ENCODE data around the gene TTC28. TPM values are rescaled to one million over a fixed set of nuclear protein-coding genes. Genes with fewer than 3 reads are reported as not detected.
"Not testable (repeated sequence)": the region's sequence is repeated elsewhere in the genome, so short reads cannot be mapped to it uniquely, and the experiment has no call there.

The TTC28 gene
- total RNA-seq, 1 donor from 2014 or later: 1.3 TPM

DNA sequence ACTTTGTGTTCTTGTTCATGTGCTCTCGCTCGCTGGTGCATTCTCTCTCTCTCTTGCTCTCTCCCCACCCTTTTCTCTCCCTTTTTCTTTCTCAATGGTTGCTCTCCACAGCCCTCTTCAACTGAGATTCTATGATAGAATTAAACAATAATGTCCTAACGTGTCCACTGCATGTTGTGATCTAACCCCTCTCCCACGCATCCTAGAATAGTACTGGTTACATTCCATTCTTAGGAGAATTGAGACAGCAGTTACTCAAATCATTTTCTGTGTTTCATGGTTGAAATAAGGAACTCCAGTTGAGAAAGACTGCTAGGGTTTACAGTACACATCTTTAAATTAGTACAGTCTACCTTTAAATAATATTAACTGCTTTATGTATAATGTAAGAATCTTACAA, 442.5 kb downstream of the TTC28 start:
- Mint-ChIP-seq H3K27ac (no peak overlapping the region), H3K4me1 (no peaks in the 10 kb centered on the region), H3K9me3 (no peaks in the 10 kb centered on the region), H3K27me3 (peaks cover 13% of the 10 kb centered on the region), H3K4me3 (no peak overlapping the region), H3K36me3 (ENCODE audit: low read depth) (no peaks in the 10 kb centered on the region)
- peak; percentile 13 for DNase-seq
- intact Hi-C loops (cut with micrococcal nuclease): no loop called here

GRCh38 chr22:28232204-28232603, 447.4 kb downstream of the TTC28 start:
- H3K27ac Mint-ChIP-seq: no peak overlapping the region
- intact Hi-C loops (cut with micrococcal nuclease): no loop called here
- H3K4me3 Mint-ChIP-seq: no peak overlapping the region
- no peaks in the 10 kb centered on the region for H3K36me3 Mint-ChIP-seq (ENCODE audit: low read depth)
- peaks cover 6% of the 10 kb centered on the region for H3K27me3 Mint-ChIP-seq
- no peak for DNase-seq
- H3K9me3 Mint-ChIP-seq: no peaks in the 10 kb centered on the region
- H3K4me1 Mint-ChIP-seq: no peaks in the 10 kb centered on the region

DNA sequence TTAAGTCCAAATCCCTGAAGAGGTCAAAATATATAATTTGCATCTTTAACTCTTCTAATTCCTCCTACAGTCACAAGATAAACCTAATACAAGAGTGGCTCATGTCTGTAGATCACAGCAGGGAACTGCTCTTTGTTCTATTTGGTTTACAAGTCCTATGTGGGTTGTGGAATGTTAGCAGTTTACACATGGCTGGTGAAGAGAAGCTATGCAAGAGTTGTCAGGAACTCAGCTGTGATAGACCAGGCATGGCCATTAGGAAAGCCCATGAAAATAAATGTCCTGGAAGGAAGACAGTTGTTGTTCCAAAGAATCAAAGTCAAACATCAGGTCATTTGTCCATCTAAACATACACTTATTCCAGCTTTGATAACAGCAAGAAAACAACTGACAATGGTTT, 448.2 kb downstream of the TTC28 start:
- H3K4me1 Mint-ChIP-seq: no peaks in the 10 kb centered on the region
- no peaks in the 10 kb centered on the region for H3K36me3 Mint-ChIP-seq (ENCODE audit: low read depth)
- H3K27ac Mint-ChIP-seq: no peak overlapping the region
- H3K9me3 Mint-ChIP-seq: no peaks in the 10 kb centered on the region
- H3K4me3 Mint-ChIP-seq: no peak overlapping the region
- H3K27me3 Mint-ChIP-seq: peaks cover 6% of the 10 kb centered on the region
- intact Hi-C loops (cut with micrococcal nuclease): no loop called here
- DNase-seq: no peak

GRCh38 chr22:28230671-28231070, 449.0 kb downstream of the TTC28 start:
- no peaks in the 10 kb centered on the region for H3K4me1 Mint-ChIP-seq
- intact Hi-C loops (cut with micrococcal nuclease): no loop called here
- no peak for DNase-seq
- H3K36me3 Mint-ChIP-seq (ENCODE audit: low read depth): no peaks in the 10 kb centered on the region
- H3K27ac Mint-ChIP-seq: no peak overlapping the region
- H3K27me3 Mint-ChIP-seq: peaks cover 5% of the 10 kb centered on the region
- H3K9me3 Mint-ChIP-seq: no peaks in the 10 kb centered on the region
- H3K4me3 Mint-ChIP-seq: no peak overlapping the region

DNA sequence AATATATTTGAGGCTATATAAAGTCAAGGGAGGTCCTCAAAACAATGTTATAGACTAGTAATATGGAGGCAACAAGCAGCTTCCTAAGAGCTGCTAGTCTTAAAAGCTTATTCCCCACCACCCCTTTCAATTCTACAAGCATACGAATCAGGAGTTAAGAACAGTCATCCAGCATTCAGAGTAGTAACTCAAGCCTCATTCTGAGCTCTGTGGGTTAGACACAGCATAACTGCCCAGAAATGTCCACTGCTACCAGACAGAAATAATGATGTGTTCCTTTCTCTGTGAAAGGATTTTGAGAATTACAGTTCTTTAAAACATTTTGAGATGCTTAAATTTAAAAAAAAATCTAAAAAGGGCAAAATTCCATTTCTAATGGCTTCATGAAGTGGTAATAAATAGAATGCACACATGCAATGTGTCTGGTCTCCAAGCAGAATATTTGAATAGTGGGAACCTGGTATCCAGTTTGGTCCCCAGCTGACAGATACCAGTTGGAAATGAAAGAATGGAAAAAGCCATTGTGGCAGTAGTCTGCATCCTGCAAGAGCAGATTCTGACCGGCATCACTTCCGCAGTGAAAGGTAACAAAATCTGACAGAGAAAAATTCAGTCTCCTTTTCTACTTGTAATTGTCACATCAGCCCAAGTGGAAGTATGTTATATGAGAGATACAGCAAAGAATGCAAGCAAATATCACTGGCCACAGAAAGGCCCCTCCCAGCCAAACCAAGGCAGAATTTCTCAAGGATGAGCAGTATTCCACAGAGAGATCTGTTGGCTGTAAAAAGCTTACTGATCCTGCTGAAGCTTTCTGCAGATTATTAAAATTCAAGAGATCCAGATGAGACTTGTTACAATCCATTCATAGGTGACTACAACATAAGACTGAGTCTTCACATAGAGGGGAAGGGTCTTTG, 449.8 kb downstream of the TTC28 start:
- H3K27me3 Mint-ChIP-seq: peaks cover 6% of the 10 kb centered on the region
- no peaks in the 10 kb centered on the region for H3K4me1 Mint-ChIP-seq
- no peak overlapping the region for H3K27ac Mint-ChIP-seq
- no peaks in the 10 kb centered on the region for H3K36me3 Mint-ChIP-seq (ENCODE audit: low read depth)
- intact Hi-C loops (cut with micrococcal nuclease): no loop called here
- no peak overlapping the region for H3K4me3 Mint-ChIP-seq
- no peaks in the 10 kb centered on the region for H3K9me3 Mint-ChIP-seq
- no peak for DNase-seq

DNA sequence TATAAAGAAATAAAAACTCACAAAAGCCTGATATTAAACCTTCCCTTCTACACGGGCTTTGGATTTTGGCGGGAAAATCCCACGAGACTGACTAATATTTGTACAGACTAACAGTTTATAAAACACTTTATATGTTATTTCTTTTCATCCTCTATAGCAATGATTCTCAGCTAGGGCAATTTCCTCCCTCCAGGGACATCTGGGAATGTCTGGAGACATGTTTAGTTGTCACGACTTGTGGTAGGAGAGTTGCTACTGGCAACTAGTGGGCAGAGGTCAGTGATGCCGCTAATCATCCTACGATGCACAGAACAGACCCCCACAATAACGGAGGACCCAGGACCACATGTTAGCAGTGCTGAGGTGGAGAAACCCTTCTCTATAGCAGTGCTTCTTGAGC, 455.8 kb downstream of the TTC28 start:
- Mint-ChIP-seq H3K27me3 (peaks cover 5% of the 10 kb centered on the region), H3K4me1 (no peaks in the 10 kb centered on the region), H3K4me3 (no peak overlapping the region), H3K9me3 (no peaks in the 10 kb centered on the region), H3K36me3 (ENCODE audit: low read depth) (no peaks in the 10 kb centered on the region), H3K27ac (no peak overlapping the region)
- intact Hi-C loops (cut with micrococcal nuclease): no loop called here
- DNase-seq: no peak

GRCh38 chr22:28222976-28223745, 456.5 kb downstream of the TTC28 start:
- peaks cover 5% of the 10 kb centered on the region for H3K27me3 Mint-ChIP-seq

DNA sequence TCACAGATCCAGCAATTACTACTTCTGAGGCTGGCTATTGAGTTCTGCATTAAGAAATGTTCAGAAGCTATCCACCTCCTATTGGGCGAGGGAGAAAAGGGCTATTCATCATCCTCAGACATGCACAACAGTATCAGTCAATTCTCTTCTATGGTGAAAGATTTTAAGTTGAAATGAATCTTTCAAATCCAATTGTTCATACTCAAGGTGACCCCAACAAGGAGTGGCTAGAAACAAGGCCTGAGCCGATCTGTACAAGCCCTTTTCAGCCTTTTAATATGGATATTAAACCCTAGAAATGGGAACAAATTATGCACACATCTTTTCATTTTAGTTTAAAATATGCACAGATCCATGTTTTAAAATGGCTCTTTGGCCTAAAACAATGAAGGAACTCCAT, 457.1 kb downstream of the TTC28 start:
- H3K27ac Mint-ChIP-seq: no peak overlapping the region
- no peaks in the 10 kb centered on the region for H3K9me3 Mint-ChIP-seq
- peaks cover 4% of the 10 kb centered on the region for H3K27me3 Mint-ChIP-seq
- no peak overlapping the region for H3K4me3 Mint-ChIP-seq
- DNase-seq: no peak
- no peaks in the 10 kb centered on the region for H3K4me1 Mint-ChIP-seq
- no peaks in the 10 kb centered on the region for H3K36me3 Mint-ChIP-seq (ENCODE audit: low read depth)
- intact Hi-C loops (cut with micrococcal nuclease): no loop called here

More at GRCh38 chr22:28222976-28223745, 456.5 kb downstream of the TTC28 start:
- Mint-ChIP-seq H3K4me3 (no peak overlapping the region), H3K27ac (no peak overlapping the region), H3K36me3 (ENCODE audit: low read depth) (no peaks in the 10 kb centered on the region), H3K9me3 (no peaks in the 10 kb centered on the region), H3K4me1 (no peaks in the 10 kb centered on the region)
- DNase-seq: no peak
- intact Hi-C loops (cut with micrococcal nuclease): no loop called here

- Mint-ChIP-seq H3K4me1 (no peaks in the 10 kb centered on the region), H3K9me3 (no peaks in the 10 kb centered on the region), H3K4me3 (no peak overlapping the region), H3K27ac (no peak overlapping the region), H3K36me3 (ENCODE audit: low read depth) (no peaks in the 10 kb centered on the region), H3K27me3 (peaks cover 4% of the 10 kb centered on the region)
- DNase-seq: no peak
- intact Hi-C loops (cut with micrococcal nuclease): no loop called here
Observed at GRCh38 chr22:28222052-28222451, 457.6 kb downstream of the TTC28 start.

- Mint-ChIP-seq H3K4me1 (no peaks in the 10 kb centered on the region), H3K27me3 (peaks cover 4% of the 10 kb centered on the region), H3K36me3 (ENCODE audit: low read depth) (no peaks in the 10 kb centered on the region), H3K4me3 (no peak overlapping the region), H3K9me3 (no peaks in the 10 kb centered on the region), H3K27ac (no peak overlapping the region)
- intact Hi-C loops (cut with micrococcal nuclease): no loop called here
- DNase-seq: no peak
Observed at GRCh38 chr22:28220626-28221363, 458.8 kb downstream of the TTC28 start.

GRCh38 chr22:28217277-28217676, 462.4 kb downstream of the TTC28 start:
- intact Hi-C loops (cut with micrococcal nuclease): no loop called here
- no peak overlapping the region for H3K4me3 Mint-ChIP-seq
- H3K27me3 Mint-ChIP-seq: peaks cover 4% of the 10 kb centered on the region
- H3K36me3 Mint-ChIP-seq (ENCODE audit: low read depth): no peaks in the 10 kb centered on the region
- no peak overlapping the region for H3K27ac Mint-ChIP-seq
- DNase-seq: no peak
- H3K9me3 Mint-ChIP-seq: peaks cover 8% of the 10 kb centered on the region
- H3K4me1 Mint-ChIP-seq: peaks cover 2% of the 10 kb centered on the region

- H3K36me3 Mint-ChIP-seq (ENCODE audit: low read depth); H3K4me3 Mint-ChIP-seq; intact Hi-C loops (cut with micrococcal nuclease); H3K27ac Mint-ChIP-seq; H3K27me3 Mint-ChIP-seq; H3K4me1 Mint-ChIP-seq; DNase-seq: not testable (repeated sequence)
- peaks cover 20% of the 10 kb centered on the region for H3K9me3 Mint-ChIP-seq
Observed at GRCh38 chr22:28214750-28215149, 464.9 kb downstream of the TTC28 start.

- DNase-seq; H3K4me1 Mint-ChIP-seq; intact Hi-C loops (cut with micrococcal nuclease); H3K36me3 Mint-ChIP-seq (ENCODE audit: low read depth); H3K27me3 Mint-ChIP-seq; H3K27ac Mint-ChIP-seq; H3K4me3 Mint-ChIP-seq: not testable (repeated sequence)
- peaks cover 17% of the 10 kb centered on the region for H3K9me3 Mint-ChIP-seq
Observed at GRCh38 chr22:28209457-28209856, 470.2 kb downstream of the TTC28 start.

- DNase-seq: no peak
- Mint-ChIP-seq H3K27ac (no peak overlapping the region), H3K36me3 (ENCODE audit: low read depth) (no peaks in the 10 kb centered on the region), H3K9me3 (peaks cover 12% of the 10 kb centered on the region), H3K27me3 (peaks cover 1% of the 10 kb centered on the region), H3K4me1 (no peaks in the 10 kb centered on the region), H3K4me3 (no peak overlapping the region)
- intact Hi-C loops (cut with micrococcal nuclease): no loop called here
Observed at GRCh38 chr22:28208787-28209186, 470.9 kb downstream of the TTC28 start.
